IMR-90 (cell line): Measurements from ENCODE around the gene PPP1R37. TPM values are rescaled to one million over a fixed set of nuclear protein-coding genes. Genes with fewer than 3 reads are reported as not detected.

ENCODE experiments used
- ATAC-seq: fragments of 200-7000 bp; cut with Tn5 transposase; 2 replicates; pipeline ENCODE4 v1.9.1; 2020; ENCODE audit warnings: low read depth, mild to moderate bottlenecking, moderate library complexity
- BruUV-seq: library from RNA; stranded (reverse); fragments of 400-500 nt; replicated peaks from 2 replicates; lab custom pipeline; 2021; lab: Mats Ljungman, UMichigan
- CTCF ChIA-PET: fragments of 300-600 bp; formaldehyde crosslinking; extraction: SDS; loops from one replicate; lab custom pipeline; 2021; ENCODE audit warnings: antibody characterized with exemption; lab: Yijun Ruan, JAX
- POLR2A ChIA-PET: fragments of 300-600 bp; sonication (Branson Sonifier 250); formaldehyde crosslinking; loops from one replicate; lab custom pipeline; 2022; ENCODE audit warnings: antibody characterized with exemption; ENCODE audit not compliant: unreplicated experiment; lab: Charles Lee
- DNase-seq: peaks from one replicate; pipeline ENCODE4 v3.0.0; 2013
- H2AFZ ChIP-seq: replicated peaks from 2 replicates; pipeline ENCODE3; 2013; ENCODE audit warnings: low read length, mild to moderate bottlenecking; ENCODE audit not compliant: poor library complexity
- H2AK5ac ChIP-seq: 2 replicates; pipeline ENCODE4 v1.6.1; 2013; ENCODE audit warnings: low read depth, low read length, inconsistent platforms
- H2AK9ac ChIP-seq: replicated peaks from 2 replicates; pipeline ENCODE3; 2013; ENCODE audit warnings: mild to moderate bottlenecking, low read depth, low read length, moderate library complexity; ENCODE audit not compliant: poor library complexity
- H2BK120ac ChIP-seq: 2 replicates; pipeline ENCODE4 v1.6.1; 2013; ENCODE audit warnings: low read depth, low read length, inconsistent platforms
- H2BK15ac ChIP-seq: 3 replicates; pipeline ENCODE4 v1.6.1; 2013; ENCODE audit warnings: low read depth, low read length, inconsistent platforms
- H2BK20ac ChIP-seq: 2 replicates; pipeline ENCODE4 v1.6.1; 2013; ENCODE audit warnings: low read depth, mild to moderate bottlenecking, inconsistent platforms, low read length, moderate library complexity
- H2BK5ac ChIP-seq: 2 replicates; pipeline ENCODE4 v1.6.1; 2013; ENCODE audit warnings: mild to moderate bottlenecking, low read depth, low read length, inconsistent platforms; ENCODE audit not compliant: poor library complexity, severe bottlenecking
- H3K14ac ChIP-seq: replicated peaks from 2 replicates; pipeline ENCODE4 v1.6.1; 2013; ENCODE audit warnings: low read depth, low read length, inconsistent platforms
- H3K18ac ChIP-seq: 2 replicates; pipeline ENCODE4 v1.6.1; 2013; ENCODE audit warnings: low read depth, low read length, control low read depth
- H3K23ac ChIP-seq: 2 replicates; pipeline ENCODE4 v1.6.1; 2013; ENCODE audit warnings: low read depth, low read length, inconsistent platforms
- H3K27ac ChIP-seq: 2 replicates; pipeline ENCODE4 v1.5.1; 2013; ENCODE audit warnings: mild to moderate bottlenecking, control low read depth, low read length; ENCODE audit not compliant: insufficient read depth
- H3K27me3 ChIP-seq: 2 replicates; pipeline ENCODE4 v1.6.1; 2013; ENCODE audit warnings: low read length; ENCODE audit not compliant: control insufficient read depth, insufficient read depth
- H3K36me3 ChIP-seq: 2 replicates; pipeline ENCODE4 v1.6.1; 2013; ENCODE audit warnings: low read length, mixed read lengths; ENCODE audit not compliant: control insufficient read depth, insufficient read depth
- H3K4ac ChIP-seq: 2 replicates; pipeline ENCODE4 v1.6.1; 2013; ENCODE audit warnings: low read depth, low read length, inconsistent platforms
- H3K4me1 ChIP-seq: 2 replicates; pipeline ENCODE4 v1.6.1; 2013; ENCODE audit warnings: low read length, mixed read lengths; ENCODE audit not compliant: control insufficient read depth, insufficient read depth
- H3K4me2 ChIP-seq: 2 replicates; pipeline ENCODE4 v1.6.1; 2013; ENCODE audit warnings: low read depth, mild to moderate bottlenecking, control low read depth, low read length, moderate library complexity
- H3K4me3 ChIP-seq: 2 replicates; pipeline ENCODE4 v1.5.1; 2013; ENCODE audit warnings: low read depth, mild to moderate bottlenecking, control low read depth, low read length, moderate library complexity; ENCODE audit not compliant: insufficient read depth
- H3K56ac ChIP-seq: 2 replicates; pipeline ENCODE4 v1.6.1; 2013; ENCODE audit warnings: low read length, inconsistent platforms; ENCODE audit not compliant: insufficient read depth; ENCODE audit errors: extremely low read depth
- H3K79me1 ChIP-seq, 2 experiments: 2 replicates each; pipeline ENCODE4 v1.6.1; 2013; ENCODE audit warnings: low read length in 2 of 2, inconsistent platforms in 1 of 2, low read depth in 1 of 2
- H3K9ac ChIP-seq: 2 replicates; pipeline ENCODE4 v1.6.1; 2013; ENCODE audit warnings: low read depth, low read length, control low read depth
- H3K9me1 ChIP-seq: 2 replicates; pipeline ENCODE4 v1.6.1; 2013; ENCODE audit warnings: low read length, inconsistent platforms; ENCODE audit not compliant: insufficient read depth
- H3K9me3 ChIP-seq: 2 replicates; pipeline ENCODE4 v1.6.1; 2013; ENCODE audit warnings: low read length; ENCODE audit not compliant: control insufficient read depth, insufficient read depth
- H4K20me1 ChIP-seq: 2 replicates; pipeline ENCODE4 v1.6.1; 2013; ENCODE audit warnings: low read length, inconsistent platforms; ENCODE audit not compliant: insufficient read depth
- H4K5ac ChIP-seq: 2 replicates; pipeline ENCODE4 v1.6.1; 2013; ENCODE audit warnings: mild to moderate bottlenecking, low read depth, low read length, control low read depth
- H4K8ac ChIP-seq, 2 experiments: 2 replicates each; pipeline ENCODE4 v1.6.1; 2013; ENCODE audit warnings: low read depth in 2 of 2, low read length in 2 of 2, control low read depth in 1 of 2, inconsistent platforms in 1 of 2
- H4K91ac ChIP-seq: 2 replicates; pipeline ENCODE4 v1.6.1; 2013; ENCODE audit warnings: low read depth, low read length, inconsistent platforms; ENCODE audit not compliant: insufficient read depth
- BHLHE40 ChIP-seq: fragments of 150-350 bp; IDR thresholded peaks from 2 replicates; pipeline ENCODE4 v1.6.1; 2016; ENCODE audit warnings: mild to moderate bottlenecking, low read depth, low read length
- CEBPB ChIP-seq: IDR thresholded peaks from 2 replicates; pipeline ENCODE4 v1.6.1; 2012; ENCODE audit warnings: low read depth, low read length, improper control_type of control experiment
- CHD1 ChIP-seq: IDR thresholded peaks from 2 replicates; pipeline ENCODE4 v1.6.1; 2012; ENCODE audit warnings: low read depth, low read length, improper control_type of control experiment
- FOS ChIP-seq: fragments of 150-350 bp; IDR thresholded peaks from 2 replicates; pipeline ENCODE4 v1.6.1; 2016; ENCODE audit warnings: low read depth, low read length
- MAFK ChIP-seq: IDR thresholded peaks from 2 replicates; pipeline ENCODE4 v1.6.1; 2012; ENCODE audit warnings: low read depth, low read length, improper control_type of control experiment
- MAZ ChIP-seq: IDR thresholded peaks from 2 replicates; pipeline ENCODE4 v1.6.1; 2012; ENCODE audit warnings: low read depth, mild to moderate bottlenecking, low read length, improper control_type of control experiment, moderate library complexity, borderline replicate concordance
- MXI1 ChIP-seq: IDR thresholded peaks from 2 replicates; pipeline ENCODE4 v1.6.1; 2012; ENCODE audit warnings: low read depth, mild to moderate bottlenecking, low read length, moderate library complexity, borderline replicate concordance
- NFE2L2 ChIP-seq: fragments of 150-350 bp; IDR thresholded peaks from 2 replicates; pipeline ENCODE4 v1.6.1; 2016; ENCODE audit warnings: low read depth, mild to moderate bottlenecking, low read length
- POLR2A ChIP-seq: IDR thresholded peaks from 2 replicates; pipeline ENCODE4 v1.6.1; 2012; ENCODE audit warnings: mild to moderate bottlenecking, low read depth, low read length
- RCOR1 ChIP-seq: IDR thresholded peaks from 2 replicates; pipeline ENCODE4 v1.6.1; 2012; ENCODE audit warnings: mild to moderate bottlenecking, low read length, improper control_type of control experiment; ENCODE audit not compliant: insufficient replicate concordance
- RFX5 ChIP-seq: IDR thresholded peaks from 2 replicates; pipeline ENCODE4 v1.8.0; 2012; ENCODE audit warnings: low read depth, mild to moderate bottlenecking, low read length, moderate library complexity
- SMC3 ChIP-seq: fragments of 150-350 bp; IDR thresholded peaks from 2 replicates; pipeline ENCODE4 v1.6.1; 2016; ENCODE audit warnings: low read depth, mild to moderate bottlenecking, antibody characterized with exemption, low read length, moderate library complexity
- USF2 ChIP-seq: fragments of 150-350 bp; IDR thresholded peaks from 2 replicates; pipeline ENCODE4 v1.6.1; 2017; ENCODE audit warnings: mild to moderate bottlenecking, antibody characterized with exemption, low read length, low read depth
- WGBS, 2 experiments: methylation state at CpG; one replicate each; pipeline versions ENCODE4 v1.1.5 to v1.1.7; 2013; ENCODE audit warnings: missing lambda C conversion rate in 2 of 2; ENCODE audit not compliant: insufficient read length in 1 of 2; ENCODE audit errors: extremely low coverage in 2 of 2; 5-methylcytosine and 5-hydroxymethylcytosine counted together
- dilution Hi-C: fragments of 300-500 bp; cut with HindIII; formaldehyde crosslinking; loops from one replicate; pipeline ENCODE4 v1.14.3; 2018; ENCODE audit warnings: low sequenced_read_pairs; ENCODE audit not compliant: unreplicated experiment
- in situ Hi-C: fragments of 300-500 bp; cut with MboI; formaldehyde crosslinking; loops from 3 replicates; pipeline ENCODE4 v1.14.3; 2019; ENCODE audit warnings: low sequenced_read_pairs, inconsistent platforms, mixed read lengths
- intact Hi-C: fragments of 100-400 bp; cut with micrococcal nuclease; formaldehyde crosslinking; loops from 2 replicates; pipeline ENCODE4 v1.10.0; 2022
- polyA plus RNA-seq, 3 experiments: library from polyadenylated mRNA; depleted of rRNA; stranded (reverse); fragments of >200 nt; gene quantifications; 2 replicates each; pipeline ENCODE4 v1.2.3, GENCODE V29; 2012; ENCODE audit warnings: low replicate concordance in 1 of 3
- total RNA-seq: library from RNA; depleted of rRNA; stranded (reverse); fragments of >200 nt; gene quantifications from 2 replicates; pipeline ENCODE4 v1.2.3, GENCODE V29; 2012

Gene PPP1R37
- total and polyA plus RNA-seq, 2 of the 4 experiments (the other 2 are of a cell fraction), result 13.1 to 18.5 TPM

DNA sequence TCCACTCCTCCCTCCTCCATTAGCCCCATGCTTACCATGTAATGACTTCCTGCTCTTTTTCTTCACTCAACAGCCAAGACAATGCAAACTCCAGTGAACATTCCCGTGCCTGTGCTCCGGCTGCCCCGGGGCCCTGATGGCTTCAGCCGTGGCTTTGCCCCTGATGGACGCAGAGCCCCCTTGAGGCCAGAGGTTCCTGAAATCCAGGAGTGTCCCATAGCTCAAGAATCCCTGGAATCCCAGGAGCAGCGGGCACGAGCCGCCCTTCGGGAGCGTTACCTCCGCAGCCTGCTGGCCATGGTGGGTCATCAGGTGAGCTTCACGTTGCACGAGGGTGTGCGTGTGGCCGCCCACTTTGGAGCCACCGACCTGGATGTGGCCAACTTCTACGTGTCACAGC lies 2.9 kb upstream of the PPP1R37 start:
- Histone ChIP-seq H3K27ac (no peak overlapping the region), H4K91ac (no peak overlapping the region), H2AFZ (no peak overlapping the region), H3K4me2 (no peak overlapping the region), H2BK20ac (no peak overlapping the region), H3K23ac (no peak overlapping the region), H2AK5ac (no peak overlapping the region), H3K4me3 (no peak overlapping the region), H3K36me3 (peaks cover 12% of the 10 kb centered on the region), H3K9ac (no peak overlapping the region), H3K9me1 (0 out of 2 replicates have a peak, but pooled peaks cover 3% of the 10 kb centered on the region), H4K8ac (no peak overlapping the region), H3K9me3 (no peaks in the 10 kb centered on the region), H2BK15ac (no peak overlapping the region), H4K5ac (no peak overlapping the region), H3K18ac (no peak overlapping the region), H3K4me1 (peaks cover 9% of the 10 kb centered on the region; the same call in 1 of the 2 replicates), H3K27me3 (no peaks in the 10 kb centered on the region), H3K4ac (no peak overlapping the region), H2AK9ac (no peak overlapping the region), H3K79me1 (peaks cover 11 to 53% of the 10 kb centered on the region in 2 experiments), H3K14ac (no peak overlapping the region), H2BK5ac (no peak overlapping the region), H2BK120ac (no peak overlapping the region), H3K56ac (no peak overlapping the region), H4K20me1 (peaks cover 20% of the 10 kb centered on the region)
- TF ChIP-seq USF2, result no peak
- TF ChIP-seq NFE2L2, result no peak
- TF ChIP-seq MXI1, result no peak
- no peak for TF ChIP-seq CHD1
- no peak for TF ChIP-seq FOS
- no peak for TF ChIP-seq RCOR1
- no peak for TF ChIP-seq MAZ
- no peak for TF ChIP-seq POLR2A
- TF ChIP-seq CEBPB, result no peak
- TF ChIP-seq BHLHE40, result no peak
- TF ChIP-seq SMC3, result no peak
- no peak for TF ChIP-seq MAFK
- TF ChIP-seq RFX5, result no peak
- BruUV-seq, result no TSS peak
- WGBS, 2 experiments, result 98% methylated on average over 10 of the region's 17 CpGs; no CpG with 5 or more reads in 1 of the 2 experiments
- ChIA-PET POLR2A (no interaction called here), CTCF (no interaction called here)
- dilution Hi-C loops (no loop called here), in situ Hi-C loops (no loop called here), intact Hi-C loops (loop anchor here (5.0 kb wide), 1 partner anchor 37 kb away; no protein-coding TSS in a partner anchor)
- ATAC-seq (no peak), DNase-seq (no peak)
